ENCODE measurements around the gene ATP5PD.

The ATP5PD gene

GRCh38 chr17:75046407-75047289 is at the start of gene ATP5PD, which contains the start of gene KCTD2:
TSS of gene ATP5PD (minus strand) at chr17:75046969. CDS start at chr17:75042650, 4,319 bp downstream.
TSS of gene KCTD2 (plus strand) at chr17:75047225. CDS start at chr17:75047251, 26 bp downstream.
- DNase-seq (ENCODE audit: low read depth), result peak; percentile 94

- peak; percentile 39 for DNase-seq (ENCODE audit: low read depth)
Measured at GRCh38 chr17:75096082-75096625, 49.4 kb upstream of the ATP5PD start.

- no peak for DNase-seq (ENCODE audit: low read depth)
Measured at GRCh38 chr17:75094871-75095399, 48.2 kb upstream of the ATP5PD start.

GRCh38 chr17:75093548-75094158 is 46.9 kb upstream of the ATP5PD start:
- DNase-seq (ENCODE audit: low read depth), result no peak

GRCh38 chr17:75091855-75092327 is 45.1 kb upstream of the ATP5PD start:
- DNase-seq (ENCODE audit: low read depth), result no peak

- no peak for DNase-seq (ENCODE audit: low read depth)
Measured at GRCh38 chr17:75090871-75091854, 44.4 kb upstream of the ATP5PD start.

- DNase-seq (ENCODE audit: low read depth), result no peak
Measured at GRCh38 chr17:75088465-75089417, 42.0 kb upstream of the ATP5PD start.

- peak; percentile 82 for DNase-seq (ENCODE audit: low read depth)
Measured at GRCh38 chr17:75087558-75088453, 41.0 kb upstream of the ATP5PD start, which contains the start of gene SLC16A5. TSS of gene SLC16A5 (plus strand) at chr17:75087954. CDS start at chr17:75093637, 5,683 bp downstream.

GRCh38 chr17:75087182-75087557 is 40.4 kb upstream of the ATP5PD start:
- no peak for DNase-seq (ENCODE audit: low read depth)

GRCh38 chr17:75086496-75087181 is 39.9 kb upstream of the ATP5PD start:
- DNase-seq (ENCODE audit: low read depth), result no peak

- DNase-seq (ENCODE audit: low read depth), result no peak
Measured at GRCh38 chr17:75084039-75084660, 37.4 kb upstream of the ATP5PD start.

- DNase-seq (ENCODE audit: low read depth), result no peak
Measured at GRCh38 chr17:75082683-75083082, 35.9 kb upstream of the ATP5PD start.

GRCh38 chr17:75081611-75082540 is 35.1 kb upstream of the ATP5PD start:
- no peak for DNase-seq (ENCODE audit: low read depth)

GRCh38 chr17:75079023-75079373 is 32.2 kb upstream of the ATP5PD start:
- no peak for DNase-seq (ENCODE audit: low read depth)

- peak; percentile 45 for DNase-seq (ENCODE audit: low read depth)
Measured at GRCh38 chr17:75078284-75079022, 31.7 kb upstream of the ATP5PD start.

All from GM04504 (cell line).